GM12801 (cell line): ENCODE measurements around the gene LMAN1L.

Experiments
- CTCF ChIP-seq: IDR thresholded peaks from one replicate; pipeline ENCODE4 v1.5.1; 2011; ENCODE audit warnings: control low read depth; ENCODE audit not compliant: insufficient read length; ENCODE audit errors: extremely low read depth

Gene LMAN1L

DNA sequence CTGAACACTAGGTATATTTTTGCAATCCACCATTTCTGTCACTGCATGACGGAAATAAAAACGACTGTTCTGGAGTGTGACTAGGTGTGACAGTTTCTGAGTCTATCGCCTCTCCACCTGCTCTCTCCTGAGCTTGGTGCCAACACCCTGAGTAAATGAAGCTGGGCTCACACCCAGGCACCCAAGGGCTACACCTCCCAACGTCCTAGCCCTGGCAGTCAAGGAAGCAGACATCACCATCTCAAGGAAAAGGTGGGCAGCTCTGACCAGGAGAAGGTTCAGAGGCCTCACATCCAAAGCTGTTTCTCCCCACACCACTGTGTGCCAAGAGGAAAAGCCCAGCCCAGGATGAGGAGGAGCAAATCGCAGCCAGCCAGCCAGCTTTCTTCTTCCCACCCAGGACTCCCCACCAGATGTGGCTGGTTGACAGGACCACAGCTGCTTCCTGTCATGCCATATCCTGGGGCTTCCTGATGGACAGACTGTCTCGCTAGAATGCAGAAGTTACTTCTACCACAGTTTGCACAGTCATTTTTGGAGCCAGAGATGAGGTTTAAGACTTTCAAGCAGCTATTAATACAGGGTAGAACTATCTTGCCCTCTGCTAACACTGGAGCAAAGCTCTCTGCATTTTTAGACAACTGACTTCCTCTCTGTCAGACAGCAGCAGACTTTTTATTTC lies 57.2 kb downstream of the LMAN1L start:
- TF ChIP-seq CTCF: no peak

GRCh38 chr15:74870436-74871215 lies 58.0 kb downstream of the LMAN1L start:
- TF ChIP-seq CTCF: no peak

DNA sequence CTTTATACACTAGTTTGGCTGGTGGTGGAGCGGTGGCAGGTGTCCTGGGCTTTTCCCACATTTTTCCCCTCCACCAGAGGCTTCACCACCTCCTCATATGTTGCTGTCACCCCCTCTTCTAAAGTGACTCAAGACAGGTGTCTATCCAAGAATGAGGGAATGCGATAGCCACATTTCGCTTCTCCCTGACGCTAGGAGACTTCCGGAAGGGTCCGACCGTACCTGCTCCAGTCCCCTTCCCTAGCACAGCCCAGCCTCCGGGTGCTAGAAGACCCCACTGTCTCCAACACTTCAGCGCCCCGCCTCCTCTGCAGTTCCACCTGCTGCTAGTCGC lies 60.0 kb downstream of the LMAN1L start:
- no peak for TF ChIP-seq CTCF

DNA sequence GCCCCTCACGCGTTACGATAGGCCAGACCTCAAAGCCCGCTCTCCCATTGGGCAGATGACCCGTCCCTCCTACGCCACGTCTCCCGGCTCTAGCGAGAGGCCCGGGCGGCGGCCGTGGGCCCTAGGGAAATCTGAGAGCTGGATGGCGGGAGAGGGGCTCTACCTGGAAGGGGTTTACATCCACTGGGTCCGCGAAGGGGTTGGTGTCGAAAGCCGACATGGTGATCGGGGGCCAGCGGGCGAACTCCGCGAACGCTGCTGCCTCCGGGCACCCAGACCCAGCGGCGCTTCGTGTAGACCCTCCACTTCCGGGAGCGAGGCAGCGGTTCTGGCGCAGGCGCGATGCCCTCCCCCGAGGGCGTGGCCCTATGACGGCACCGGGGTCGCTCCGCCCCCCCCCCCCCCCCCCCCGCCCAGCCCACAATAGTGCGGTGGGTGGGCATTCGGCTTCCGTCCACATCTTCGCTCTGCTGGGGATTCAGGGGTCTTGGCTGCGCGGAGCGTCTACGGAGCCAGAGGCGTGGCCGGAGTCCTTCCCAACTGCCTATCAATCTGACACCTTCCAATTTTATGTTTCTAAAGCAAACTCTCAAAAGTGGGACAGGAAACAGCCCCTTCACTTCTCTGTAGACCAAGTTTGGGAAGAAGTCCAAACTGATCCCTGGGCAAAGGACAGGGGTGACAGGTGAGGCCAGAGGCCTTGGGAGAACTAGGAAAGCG lies 60.6 kb downstream of the LMAN1L start, which contains the start of gene SCAMP2:
SCAMP2 (minus strand) TSS at position 330 of the 720 bp plus-strand sequence; CDS start at position 220, 110 bp downstream.
- no peak for TF ChIP-seq CTCF

GRCh38 chr15:74873756-74874424 lies 61.3 kb downstream of the LMAN1L start:
- TF ChIP-seq CTCF: no peak
